ENCODE measurements around the gene KRT31. TPM values are rescaled to one million over a fixed set of nuclear protein-coding genes. Genes with fewer than 3 reads are reported as not detected.
A peak's percentile ranks its signal among the peaks of the same experiment; 100 is the strongest.

Gene KRT31
- polyA plus RNA-seq, 3 donors: not detected

GRCh38 chr17:41406205-41406604 is 8.8 kb upstream of the KRT31 start:
- Histone ChIP-seq H3K36me3 (replicated peaks in 1 of 2; ENCODE audit: control insufficient read depth in 1 of 2, insufficient read depth in 2 of 2, low read length in 2 of 2) (no peaks in the 10 kb centered on the region), H3K9me3 (replicated peaks in 1 of 2; ENCODE audit: control insufficient read depth in 1 of 2, insufficient read depth in 1 of 2, low read length in 2 of 2) (no peaks in the 10 kb centered on the region), H3K4me2 (replicated peaks; ENCODE audit: extremely low read depth, low read length, poor library complexity, severe bottlenecking) (no peak overlapping the region), H3K4me1 (ENCODE audit: control insufficient read depth in 1 of 2, insufficient read depth in 2 of 2, low read length in 2 of 2) (peaks cover 0 to 6% of the 10 kb centered on the region in 2 donors), H4K20me1 (ENCODE audit: insufficient read depth, low read length) (no peaks in the 10 kb centered on the region), H3K4me3 (replicated peaks in 1 of 3; ENCODE audit: low read depth in 2 of 3, low read length in 3 of 3) (no peak overlapping the region), H3K9ac (ENCODE audit: insufficient read depth, low read length, poor library complexity, severe bottlenecking) (no peak overlapping the region), H3K79me2 (ENCODE audit: insufficient read depth, low read length) (no peaks in the 10 kb centered on the region), H3K27me3 (ENCODE audit: control insufficient read depth in 2 of 2, insufficient read depth in 2 of 2, low read length in 2 of 2) (no peaks in the 10 kb centered on the region), H3K27ac (ENCODE audit: low read depth in 1 of 2, low read length in 2 of 2) (no peak overlapping the region), H2AFZ (ENCODE audit: insufficient read depth, low read depth, low read length, poor library complexity, severe bottlenecking) (no peak overlapping the region)
- Mint-ChIP-seq H3K36me3 (no peaks in the 10 kb centered on the region), H3K27ac (no peak overlapping the region), H3K4me1 (peaks cover 9% of the 10 kb centered on the region), H3K27me3 (ENCODE audit: low read depth in 3 of 3) (peaks cover 2 to 7% (median 6%) of the 10 kb centered on the region in 3 donors), H3K9me3 (no peaks in the 10 kb centered on the region), H3K4me3 (no peak overlapping the region)
- intact Hi-C loops (cut with micrococcal nuclease): no loop called here
- no CpG with 5 or more reads among the region's 5 CpGs for WGBS (ENCODE audit: insufficient coverage)
- TF ChIP-seq, protein P1, sequence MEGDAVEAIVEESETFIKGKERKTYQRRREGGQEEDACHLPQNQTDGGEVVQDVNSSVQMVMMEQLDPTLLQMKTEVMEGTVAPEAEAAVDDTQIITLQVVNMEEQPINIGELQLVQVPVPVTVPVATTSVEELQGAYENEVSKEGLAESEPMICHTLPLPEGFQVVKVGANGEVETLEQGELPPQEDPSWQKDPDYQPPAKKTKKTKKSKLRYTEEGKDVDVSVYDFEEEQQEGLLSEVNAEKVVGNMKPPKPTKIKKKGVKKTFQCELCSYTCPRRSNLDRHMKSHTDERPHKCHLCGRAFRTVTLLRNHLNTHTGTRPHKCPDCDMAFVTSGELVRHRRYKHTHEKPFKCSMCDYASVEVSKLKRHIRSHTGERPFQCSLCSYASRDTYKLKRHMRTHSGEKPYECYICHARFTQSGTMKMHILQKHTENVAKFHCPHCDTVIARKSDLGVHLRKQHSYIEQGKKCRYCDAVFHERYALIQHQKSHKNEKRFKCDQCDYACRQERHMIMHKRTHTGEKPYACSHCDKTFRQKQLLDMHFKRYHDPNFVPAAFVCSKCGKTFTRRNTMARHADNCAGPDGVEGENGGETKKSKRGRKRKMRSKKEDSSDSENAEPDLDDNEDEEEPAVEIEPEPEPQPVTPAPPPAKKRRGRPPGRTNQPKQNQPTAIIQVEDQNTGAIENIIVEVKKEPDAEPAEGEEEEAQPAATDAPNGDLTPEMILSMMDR (IDR thresholded peaks at IDR 0.05): no peak
- no peak for DNase-seq

- no peak overlapping the region for H3K4me3 Mint-ChIP-seq
- H3K9me3 ChIP-seq (replicated peaks in 1 of 2; ENCODE audit: control insufficient read depth in 1 of 2, insufficient read depth in 1 of 2, low read length in 2 of 2): no peaks in the 10 kb centered on the region
- H3K4me1 ChIP-seq (ENCODE audit: control insufficient read depth in 1 of 2, insufficient read depth in 2 of 2, low read length in 2 of 2): peaks cover 0 to 6% of the 10 kb centered on the region in 2 donors
- intact Hi-C loops (cut with micrococcal nuclease): no loop called here
- H3K4me3 ChIP-seq (replicated peaks in 1 of 3; ENCODE audit: low read depth in 2 of 3, low read length in 3 of 3): no peak overlapping the region
- H3K79me2 ChIP-seq (ENCODE audit: insufficient read depth, low read length): no peaks in the 10 kb centered on the region
- no peak overlapping the region for H3K27ac ChIP-seq (ENCODE audit: low read depth in 1 of 2, low read length in 2 of 2)
- H3K9me3 Mint-ChIP-seq: no peaks in the 10 kb centered on the region
- WGBS (ENCODE audit: insufficient coverage): 75% methylated on average over 5 of the region's 7 CpGs
- TF ChIP-seq, protein P1 (IDR thresholded peaks at IDR 0.05): no peak
- peak overlapping the region in 2 of 7 donors; percentile 1 to 82 for H3K27ac Mint-ChIP-seq
- H3K36me3 Mint-ChIP-seq: no peaks in the 10 kb centered on the region
- no peaks in the 10 kb centered on the region for H3K36me3 ChIP-seq (replicated peaks in 1 of 2; ENCODE audit: control insufficient read depth in 1 of 2, insufficient read depth in 2 of 2, low read length in 2 of 2)
- no peak overlapping the region for H3K4me2 ChIP-seq (replicated peaks; ENCODE audit: extremely low read depth, low read length, poor library complexity, severe bottlenecking)
- H3K27me3 ChIP-seq (ENCODE audit: control insufficient read depth in 2 of 2, insufficient read depth in 2 of 2, low read length in 2 of 2): no peaks in the 10 kb centered on the region
- H3K27me3 Mint-ChIP-seq (ENCODE audit: low read depth in 3 of 3): peaks cover 3 to 8% (median 6%) of the 10 kb centered on the region in 3 donors
- no peaks in the 10 kb centered on the region for H4K20me1 ChIP-seq (ENCODE audit: insufficient read depth, low read length)
- H3K4me1 Mint-ChIP-seq: peaks cover 9% of the 10 kb centered on the region
- no peak overlapping the region for H3K9ac ChIP-seq (ENCODE audit: insufficient read depth, low read length, poor library complexity, severe bottlenecking)
- H2AFZ ChIP-seq (ENCODE audit: insufficient read depth, low read depth, low read length, poor library complexity, severe bottlenecking): no peak overlapping the region
- DNase-seq: peak; percentile 17 to 66 (median 24)
Measured at GRCh38 chr17:41404024-41404671, 6.7 kb upstream of the KRT31 start.
